Activated CD8-positive, alpha-beta T cell treated with anti-CD3 and anti-CD28 coated beads, Interleukin-2, amount 10 ng/mL, durations not matched to agents 7 days and 5 days (primary cell): ENCODE data around the gene SYNPO2. TPM values are rescaled to one million over a fixed set of nuclear protein-coding genes. Genes with fewer than 3 reads are reported as not detected.
A peak's percentile ranks its signal among the peaks of the same experiment; 100 is the strongest.
"Not testable (repeated sequence)": the region's sequence is repeated elsewhere in the genome, so short reads cannot be mapped to it uniquely, and the experiment has no call there.

Source experiments
- ATAC-seq: fragments of 150-1000 bp; cut with Tn5 transposase; one replicate; pipeline ENCODE4 v1.10.0; 2021; ENCODE audit warnings: moderate library complexity
- CTCF ChIA-PET: fragments of 350-600 bp; sonication (Branson Sonifier 250); formaldehyde crosslinking; loops from one replicate; lab custom pipeline; 2021; ENCODE audit warnings: antibody characterized with exemption; lab: Charles Lee
- POLR2A ChIA-PET: fragments of 350-600 bp; sonication (Branson Sonifier 250); formaldehyde crosslinking; loops from one replicate; lab custom pipeline; 2021; ENCODE audit warnings: antibody characterized with exemption; lab: Charles Lee
- DNase-seq: peaks from one replicate; pipeline ENCODE4 v3.0.0-alpha.2; 2020
- H3K27ac Mint-ChIP-seq: one replicate; pipeline ENCODE4 v1.8.0; 2021; ENCODE audit warnings: mild to moderate bottlenecking, mixed read lengths
- H3K27me3 Mint-ChIP-seq: one replicate; pipeline ENCODE4 v1.8.0; 2021; ENCODE audit warnings: low read depth, mixed read lengths
- H3K36me3 Mint-ChIP-seq: one replicate; pipeline ENCODE4 v1.8.0; 2021; ENCODE audit warnings: low read depth, mixed read lengths
- H3K4me1 Mint-ChIP-seq: one replicate; pipeline ENCODE4 v1.8.0; 2021; ENCODE audit warnings: low read depth, mixed read lengths
- H3K4me3 Mint-ChIP-seq: one replicate; pipeline ENCODE4 v1.8.0; 2021; ENCODE audit warnings: mild to moderate bottlenecking, mixed read lengths
- H3K9me3 Mint-ChIP-seq: one replicate; pipeline ENCODE4 v1.8.0; 2022; ENCODE audit warnings: mixed read lengths; ENCODE audit not compliant: insufficient read depth
- total RNA-seq, 2 experiments: library from RNA; stranded (reverse); gene quantifications; one replicate each; pipeline ENCODE4 v1.2.3, GENCODE V29; 2021

SYNPO2 gene
- total RNA-seq, 2 experiments from 2014 or later, result 0.60 to 0.74 TPM

- Mint-ChIP-seq H3K4me1 (peaks cover 4% of the 10 kb centered on the region), H3K4me3 (no peak overlapping the region), H3K9me3 (no peaks in the 10 kb centered on the region), H3K27ac (no peak overlapping the region), H3K36me3 (no peaks in the 10 kb centered on the region), H3K27me3 (no peaks in the 10 kb centered on the region)
- ChIA-PET CTCF (interaction anchor here (0.6 to 4.4 kb wide), 4 partner anchors 173 to 454 kb away, joined by 3 to 36 read pairs (median 5); partner anchors contain the start of gene USP53), POLR2A (no interaction called here)
- DNase-seq (no peak), ATAC-seq (no peak)
Observed at GRCh38 chr4:119039160-119039559, 150.5 kb downstream of the SYNPO2 start.

- DNase-seq (no peak), ATAC-seq (no peak)
- no peaks in the 10 kb centered on the region for H3K36me3 Mint-ChIP-seq
- no peak overlapping the region for H3K4me3 Mint-ChIP-seq
- no peaks in the 10 kb centered on the region for H3K9me3 Mint-ChIP-seq
- H3K4me1 Mint-ChIP-seq, result peaks cover 4% of the 10 kb centered on the region
- no peaks in the 10 kb centered on the region for H3K27me3 Mint-ChIP-seq
- POLR2A ChIA-PET, result no interaction called here
- CTCF ChIA-PET, result interaction anchor here (1.0 to 4.4 kb wide), 9 partner anchors 10 to 454 kb away, joined by 3 to 36 read pairs (median 6); a partner anchor contains a TSS
- no peak overlapping the region for H3K27ac Mint-ChIP-seq
Observed at GRCh38 chr4:119039779-119040178, 151.1 kb downstream of the SYNPO2 start.

DNA sequence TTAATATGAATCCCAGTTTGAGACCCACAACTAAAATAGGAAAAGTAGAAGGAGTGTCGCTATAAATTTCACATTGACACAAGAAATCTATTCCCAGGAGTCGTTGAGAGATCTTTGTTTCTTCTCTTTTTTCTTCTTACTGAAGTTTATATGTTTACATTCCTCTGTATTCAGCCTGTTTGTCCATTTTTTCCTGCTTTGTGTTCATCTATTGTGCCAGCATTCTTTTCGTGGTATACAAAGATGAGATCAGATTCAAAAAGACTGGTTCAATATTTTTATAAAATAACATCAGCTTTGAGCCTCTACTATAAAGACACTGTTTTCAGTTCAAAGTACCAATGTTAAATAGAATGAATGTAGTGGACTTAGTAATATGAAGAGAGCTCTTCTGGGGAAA is 151.6 kb downstream of the SYNPO2 start:
- no peak for ATAC-seq
- H3K27ac Mint-ChIP-seq, result no peak overlapping the region
- H3K36me3 Mint-ChIP-seq, result no peaks in the 10 kb centered on the region
- POLR2A ChIA-PET, result interaction anchor here (1.1 kb wide), 1 partner anchor 260 kb away, joined by 4 read pairs; a partner anchor contains a TSS
- DNase-seq, result no peak
- no peaks in the 10 kb centered on the region for H3K9me3 Mint-ChIP-seq
- peaks cover 4% of the 10 kb centered on the region for H3K4me1 Mint-ChIP-seq
- no peaks in the 10 kb centered on the region for H3K27me3 Mint-ChIP-seq
- CTCF ChIA-PET, result interaction anchor here (1.0 to 4.4 kb wide), 12 partner anchors 10 to 453 kb away, joined by 3 to 53 read pairs (median 6); partner anchors contain the start of gene USP53
- H3K4me3 Mint-ChIP-seq, result no peak overlapping the region

DNA sequence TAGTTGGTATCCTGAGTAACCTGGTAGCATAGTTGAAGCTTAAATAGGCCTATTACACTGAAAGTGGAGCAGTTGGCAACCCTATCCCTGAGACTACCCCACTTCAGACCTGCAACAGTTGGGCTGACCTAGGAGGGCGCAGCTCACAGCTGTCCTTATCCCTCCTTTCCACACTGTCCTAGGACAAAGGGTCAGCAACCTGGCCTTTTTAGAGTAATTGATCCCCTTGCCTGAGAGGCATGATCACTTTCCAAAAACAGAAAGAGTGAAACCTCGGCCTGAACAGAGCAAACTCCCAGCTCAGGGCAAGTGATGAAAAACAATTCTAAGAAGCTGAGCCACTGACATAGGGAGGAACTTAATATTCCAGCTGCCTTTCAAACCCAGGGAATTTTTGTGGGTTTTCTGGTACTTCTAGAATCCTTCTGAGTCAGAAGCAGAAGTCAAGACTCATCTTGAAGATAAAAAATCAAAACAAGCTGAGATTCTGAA is 152.1 kb downstream of the SYNPO2 start:
- ChIA-PET POLR2A (interaction anchor here (1.1 kb wide), 1 partner anchor 260 kb away, joined by 4 read pairs; a partner anchor contains a TSS), CTCF (interaction anchor here (0.9 to 4.4 kb wide), 16 partner anchors 11 to 453 kb away, joined by 3 to 53 read pairs (median 6); partner anchors contain the start of gene USP53)
- Mint-ChIP-seq H3K36me3 (no peaks in the 10 kb centered on the region), H3K27ac (no peak overlapping the region), H3K4me1 (peaks cover 4% of the 10 kb centered on the region), H3K27me3 (no peaks in the 10 kb centered on the region), H3K9me3 (no peaks in the 10 kb centered on the region), H3K4me3 (no peak overlapping the region)
- DNase-seq (no peak), ATAC-seq (no peak)

DNA sequence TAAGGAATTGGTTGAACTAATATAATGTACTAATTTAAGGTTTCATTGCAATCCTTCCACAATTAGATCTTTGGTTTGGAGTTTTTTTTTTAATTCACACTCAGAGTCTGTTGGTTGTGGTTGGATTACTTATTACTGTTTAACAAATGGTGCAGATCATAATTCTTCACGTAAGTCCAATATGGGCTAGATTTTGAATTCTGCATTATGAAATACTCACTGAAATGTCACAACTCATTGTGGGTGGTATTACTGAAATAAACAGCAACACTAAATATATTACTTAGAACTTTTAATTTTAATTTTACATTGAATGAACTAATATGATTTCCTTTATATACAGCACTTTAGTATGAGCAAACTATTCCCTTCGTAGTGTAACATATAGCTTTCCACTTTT is 152.7 kb downstream of the SYNPO2 start:
- ATAC-seq, result no peak
- Mint-ChIP-seq H3K9me3 (no peaks in the 10 kb centered on the region), H3K4me1 (peaks cover 4% of the 10 kb centered on the region), H3K27ac (no peak overlapping the region), H3K27me3 (no peaks in the 10 kb centered on the region), H3K4me3 (no peak overlapping the region), H3K36me3 (no peaks in the 10 kb centered on the region)
- POLR2A ChIA-PET, result interaction anchor here (1.1 kb wide), 1 partner anchor 259 kb away, joined by 4 read pairs; a partner anchor contains a TSS
- CTCF ChIA-PET, result interaction anchor here (0.9 to 4.4 kb wide), 20 partner anchors 12 to 452 kb away, joined by 3 to 53 read pairs (median 6); partner anchors contain the start of gene USP53
- no peak for DNase-seq

DNA sequence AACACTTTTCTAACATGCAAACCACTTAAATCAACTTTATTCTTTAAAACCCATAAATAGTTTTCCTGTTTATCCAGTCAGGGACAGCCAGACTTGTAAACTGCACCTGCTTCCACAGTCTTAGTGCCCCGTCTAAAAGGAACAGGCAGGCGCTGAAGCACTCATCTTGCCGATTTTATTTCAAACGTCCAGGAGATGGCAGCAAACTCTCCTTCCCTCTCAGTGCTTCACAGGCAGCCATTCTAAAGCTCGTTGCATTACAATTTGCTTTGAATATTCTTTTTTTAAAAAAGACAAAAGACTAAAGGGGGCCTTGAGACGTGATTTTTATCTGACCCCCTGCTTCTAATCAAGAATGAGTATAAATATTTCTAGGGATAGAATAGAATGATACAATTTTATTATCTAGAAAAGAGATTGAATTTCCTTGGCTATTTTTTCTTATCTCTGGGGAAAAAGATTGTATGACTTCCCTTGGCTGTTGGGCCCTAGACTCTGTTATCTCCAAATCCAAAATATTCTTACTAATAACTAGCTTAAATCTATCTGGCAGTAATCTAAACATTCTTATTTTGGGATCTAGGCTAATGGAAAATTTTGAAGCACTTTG is 153.4 kb downstream of the SYNPO2 start:
- H3K36me3 Mint-ChIP-seq, result no peaks in the 10 kb centered on the region
- no peak overlapping the region for H3K4me3 Mint-ChIP-seq
- ATAC-seq (peak; percentile 92), DNase-seq (peak; percentile 78)
- no peak overlapping the region for H3K27ac Mint-ChIP-seq
- no peaks in the 10 kb centered on the region for H3K27me3 Mint-ChIP-seq
- H3K4me1 Mint-ChIP-seq, result peaks cover 4% of the 10 kb centered on the region
- ChIA-PET CTCF (interaction anchor here (0.6 to 4.4 kb wide), 29 partner anchors 8 to 586 kb away, joined by 3 to 53 read pairs (median 4); partner anchors contain the start of genes PDE5A and USP53), POLR2A (no interaction called here)
- no peaks in the 10 kb centered on the region for H3K9me3 Mint-ChIP-seq

DNA sequence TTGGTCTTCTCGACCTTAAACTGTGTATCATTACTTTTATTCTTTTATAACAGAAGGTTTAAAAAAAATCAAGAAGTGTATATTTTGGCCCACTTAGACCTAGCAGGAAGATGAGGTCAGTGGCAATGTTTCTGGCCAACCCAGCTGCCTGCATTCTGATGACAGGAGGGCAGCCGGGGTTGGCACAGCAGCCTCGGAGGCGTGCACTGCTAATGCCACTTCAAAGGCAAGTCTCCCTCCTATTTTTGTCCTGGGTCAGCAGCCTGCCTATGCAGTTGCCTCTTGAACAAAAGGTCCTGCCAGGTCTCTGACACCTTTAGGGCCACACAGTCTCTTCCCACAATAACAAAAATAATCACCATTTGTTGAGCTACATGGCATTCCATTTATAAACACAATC is 157.6 kb downstream of the SYNPO2 start:
- Mint-ChIP-seq H3K36me3 (no peaks in the 10 kb centered on the region), H3K9me3 (no peaks in the 10 kb centered on the region), H3K27me3 (peaks cover 2% of the 10 kb centered on the region), H3K27ac (no peak overlapping the region), H3K4me1 (peaks cover 4% of the 10 kb centered on the region), H3K4me3 (no peak overlapping the region)
- no peak for DNase-seq
- ChIA-PET POLR2A (no interaction called here), CTCF (no interaction called here)
- ATAC-seq, result no peak

DNA sequence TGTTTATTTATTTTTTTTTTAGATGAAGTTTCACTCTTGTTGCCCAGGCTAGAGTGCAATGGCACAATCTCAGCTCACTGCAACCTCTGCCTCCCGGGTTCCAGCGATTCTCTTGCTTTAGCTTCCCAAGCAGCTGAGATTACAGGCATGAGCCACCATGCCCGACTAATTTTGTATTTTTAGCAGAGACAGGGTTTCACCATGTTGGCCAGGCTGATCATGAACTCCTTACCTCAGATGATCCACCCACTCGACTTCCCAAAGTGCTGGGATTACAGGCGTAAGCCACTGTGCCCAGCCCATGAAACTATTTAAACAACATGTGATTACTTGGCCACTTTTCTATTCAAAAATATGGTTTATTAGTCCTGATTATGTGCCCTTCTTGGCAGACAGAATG is 158.4 kb downstream of the SYNPO2 start:
- ATAC-seq, H3K27ac Mint-ChIP-seq, H3K4me3 Mint-ChIP-seq, CTCF ChIA-PET, H3K36me3 Mint-ChIP-seq, H3K4me1 Mint-ChIP-seq, H3K9me3 Mint-ChIP-seq, POLR2A ChIA-PET, H3K27me3 Mint-ChIP-seq, DNase-seq: not testable (repeated sequence)

GRCh38 chr4:119048446-119048845 is 159.8 kb downstream of the SYNPO2 start:
- H3K4me1 Mint-ChIP-seq, result no peaks in the 10 kb centered on the region
- no peaks in the 10 kb centered on the region for H3K36me3 Mint-ChIP-seq
- H3K4me3 Mint-ChIP-seq, result no peak overlapping the region
- H3K27ac Mint-ChIP-seq, result no peak overlapping the region
- DNase-seq (no peak), ATAC-seq (no peak)
- POLR2A ChIA-PET, result no interaction called here
- H3K27me3 Mint-ChIP-seq, result peaks cover 6% of the 10 kb centered on the region
- H3K9me3 Mint-ChIP-seq, result no peaks in the 10 kb centered on the region
- CTCF ChIA-PET, result interaction anchor here (1.1 kb wide), 1 partner anchor 221 kb away, joined by 3 read pairs; no protein-coding TSS in a partner anchor

DNA sequence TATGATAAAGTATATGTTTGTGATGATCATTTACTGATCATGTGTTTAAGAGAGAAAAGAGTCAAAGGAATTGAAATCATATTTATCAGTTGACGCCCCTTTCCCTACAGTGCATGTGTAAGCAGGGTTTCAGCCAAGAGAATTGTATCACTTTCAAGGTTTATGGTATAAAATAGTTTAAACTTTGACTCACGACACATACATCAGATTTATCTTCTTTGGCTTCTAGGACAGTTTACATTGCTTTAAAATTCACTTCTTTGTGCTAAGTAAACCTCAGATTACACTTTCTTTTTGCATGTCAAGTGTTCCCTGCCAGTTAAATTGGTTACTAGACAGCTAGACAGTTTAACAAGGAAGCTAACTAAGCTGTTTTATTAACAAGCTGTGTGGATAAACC is 160.7 kb downstream of the SYNPO2 start:
- no peak for ATAC-seq
- H3K4me3 Mint-ChIP-seq, result no peak overlapping the region
- CTCF ChIA-PET, result interaction anchor here (0.6 kb wide), 1 partner anchor 580 kb away, joined by 3 read pairs; no protein-coding TSS in a partner anchor

GRCh38 chr4:119050527-119051090 is 162.0 kb downstream of the SYNPO2 start:
- ChIA-PET POLR2A (interaction anchor here (0.6 kb wide), 1 partner anchor 192 kb away, joined by 4 read pairs; no protein-coding TSS in a partner anchor), CTCF (no interaction called here)
- H3K9me3 Mint-ChIP-seq, result no peaks in the 10 kb centered on the region

More for the DNA sequence above, 160.7 kb downstream of the SYNPO2 start:
- POLR2A ChIA-PET, result no interaction called here
- no peaks in the 10 kb centered on the region for H3K36me3 Mint-ChIP-seq
- H3K4me1 Mint-ChIP-seq, result no peaks in the 10 kb centered on the region
- H3K27me3 Mint-ChIP-seq, result peaks cover 6% of the 10 kb centered on the region
- no peak overlapping the region for H3K27ac Mint-ChIP-seq
- H3K9me3 Mint-ChIP-seq, result no peaks in the 10 kb centered on the region
- DNase-seq, result no peak

More at GRCh38 chr4:119050527-119051090, 162.0 kb downstream of the SYNPO2 start:
- ATAC-seq (no peak), DNase-seq (no peak)
- H3K27me3 Mint-ChIP-seq, result peaks cover 6% of the 10 kb centered on the region
- no peak overlapping the region for H3K4me3 Mint-ChIP-seq
- no peaks in the 10 kb centered on the region for H3K36me3 Mint-ChIP-seq
- no peaks in the 10 kb centered on the region for H3K4me1 Mint-ChIP-seq
- no peak overlapping the region for H3K27ac Mint-ChIP-seq
